Measurements from ENCODE around the gene PIGQ.

PIGQ gene

DNA sequence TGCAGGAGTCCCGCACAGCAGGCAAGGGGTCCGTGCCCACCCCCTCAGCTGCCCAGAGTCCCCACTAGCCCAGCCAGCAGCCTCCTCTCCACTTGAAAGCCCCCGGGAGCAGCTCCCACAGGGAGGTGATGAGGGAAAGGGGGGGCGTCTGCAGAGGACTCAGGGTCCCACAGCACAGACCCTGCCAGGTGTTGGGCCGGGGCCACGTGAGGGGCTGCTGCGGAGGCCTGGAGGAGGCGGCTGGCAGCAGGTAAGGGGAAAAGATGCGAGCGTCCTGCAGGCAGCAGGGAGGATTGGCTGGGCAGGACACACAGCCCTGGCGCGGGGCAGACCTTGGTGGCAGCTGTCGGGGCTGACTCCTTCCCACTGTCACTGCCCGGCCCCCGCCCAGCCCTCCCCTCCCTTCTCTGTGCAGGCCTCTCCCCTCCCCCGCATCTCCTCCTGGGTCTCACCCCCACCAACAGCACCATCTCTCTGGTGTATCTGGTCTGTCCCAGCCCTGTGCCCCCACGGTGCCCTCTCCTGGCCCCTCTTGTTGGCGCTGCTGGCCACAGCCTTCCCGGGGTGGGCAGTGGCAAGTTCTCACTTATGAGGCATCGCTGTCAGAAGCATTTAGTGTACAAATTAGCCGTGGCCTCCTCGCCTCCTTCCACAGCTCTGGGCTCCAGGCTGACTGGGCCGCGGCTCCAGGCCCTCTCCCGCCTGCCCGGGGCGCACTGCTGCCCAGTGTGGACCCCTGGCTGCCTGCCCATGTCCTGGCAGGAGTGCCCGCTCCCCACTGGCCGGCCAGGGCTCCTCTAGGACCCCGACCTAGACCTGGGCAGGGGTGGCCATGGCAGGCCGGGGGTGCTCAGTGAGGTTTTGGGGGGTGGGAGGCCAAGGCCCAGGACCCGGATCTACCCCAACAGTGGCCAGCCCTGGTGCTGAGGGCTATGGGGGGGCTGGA is 14.0 kb upstream of the PIGQ start:
- DNase-seq (ENCODE audit: low read depth), result no peak

DNA sequence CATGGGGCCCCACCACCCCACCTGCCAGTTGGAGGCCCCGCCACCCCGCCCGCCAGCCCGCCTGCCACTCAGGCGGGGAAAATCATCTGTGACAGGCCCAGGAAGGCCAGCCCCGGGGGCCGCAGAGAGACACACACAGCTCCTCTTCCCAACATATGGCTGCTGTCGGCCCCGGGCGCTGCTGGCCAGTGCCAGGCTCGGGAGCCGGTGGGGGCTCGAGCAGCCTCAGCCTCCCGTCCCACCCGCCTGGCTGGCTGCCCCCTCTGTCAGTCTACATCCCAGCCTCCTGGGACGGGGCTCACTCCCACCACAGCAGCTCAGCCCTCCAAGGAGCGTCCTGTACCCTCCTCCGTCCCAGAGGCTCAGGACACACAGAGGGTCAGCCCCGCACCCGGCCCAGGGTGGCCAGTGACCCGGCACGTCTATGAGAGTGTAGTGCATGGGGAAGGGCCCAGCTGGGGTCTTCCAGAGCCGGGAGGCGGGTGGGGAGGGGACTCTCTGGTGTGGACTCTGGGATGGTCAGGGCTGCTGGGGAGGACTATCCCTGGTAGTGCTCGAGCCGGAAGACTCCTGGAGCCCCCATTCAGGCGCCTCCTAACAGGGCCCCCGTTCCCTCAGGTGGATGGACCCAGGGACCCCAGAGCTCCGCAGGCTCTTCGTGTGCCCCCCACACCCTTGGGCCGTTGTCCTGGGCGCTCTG is 13.1 kb upstream of the PIGQ start:
- DNase-seq (ENCODE audit: low read depth), result no peak

DNA sequence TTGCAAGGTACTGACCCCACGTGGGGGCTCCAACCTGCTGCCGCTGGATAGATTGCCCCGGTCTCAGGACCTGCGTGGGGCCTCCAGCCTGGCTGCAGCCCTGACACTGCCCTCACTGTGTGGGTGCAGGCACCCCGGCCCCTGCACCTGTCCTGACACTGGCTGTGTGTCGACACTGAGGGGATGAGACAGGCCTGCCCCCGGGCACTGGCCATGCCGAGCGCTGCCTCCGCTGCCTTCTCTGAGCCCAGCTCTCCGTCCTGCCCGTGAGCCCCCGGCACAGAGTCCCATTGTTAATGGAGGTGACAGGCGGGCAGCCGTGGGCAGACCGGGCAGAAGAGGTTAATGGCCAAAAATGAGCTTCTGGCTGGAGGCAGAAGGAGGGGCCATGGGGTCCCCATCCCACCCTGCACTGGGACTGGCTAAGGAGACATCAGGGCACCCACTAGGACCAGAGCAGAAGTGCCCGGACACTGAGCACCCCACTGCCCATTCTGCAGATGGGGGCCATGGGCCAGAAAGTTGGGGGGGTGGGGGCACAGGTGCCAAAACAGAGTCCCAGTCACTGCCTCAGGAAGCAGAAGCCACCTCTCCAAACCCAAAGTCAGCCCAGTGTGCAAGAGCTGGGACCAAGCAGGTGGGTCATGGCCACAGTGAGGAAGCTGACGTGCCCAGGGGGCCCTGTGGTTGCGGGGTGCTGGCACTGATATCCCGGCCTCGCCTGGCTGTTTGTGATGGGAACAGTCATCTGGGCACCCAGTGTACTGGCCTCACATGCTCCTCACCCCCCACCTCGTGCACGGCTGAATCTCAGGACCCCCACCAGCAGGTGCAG is 12.1 kb upstream of the PIGQ start:
- no peak for DNase-seq (ENCODE audit: low read depth)

DNA sequence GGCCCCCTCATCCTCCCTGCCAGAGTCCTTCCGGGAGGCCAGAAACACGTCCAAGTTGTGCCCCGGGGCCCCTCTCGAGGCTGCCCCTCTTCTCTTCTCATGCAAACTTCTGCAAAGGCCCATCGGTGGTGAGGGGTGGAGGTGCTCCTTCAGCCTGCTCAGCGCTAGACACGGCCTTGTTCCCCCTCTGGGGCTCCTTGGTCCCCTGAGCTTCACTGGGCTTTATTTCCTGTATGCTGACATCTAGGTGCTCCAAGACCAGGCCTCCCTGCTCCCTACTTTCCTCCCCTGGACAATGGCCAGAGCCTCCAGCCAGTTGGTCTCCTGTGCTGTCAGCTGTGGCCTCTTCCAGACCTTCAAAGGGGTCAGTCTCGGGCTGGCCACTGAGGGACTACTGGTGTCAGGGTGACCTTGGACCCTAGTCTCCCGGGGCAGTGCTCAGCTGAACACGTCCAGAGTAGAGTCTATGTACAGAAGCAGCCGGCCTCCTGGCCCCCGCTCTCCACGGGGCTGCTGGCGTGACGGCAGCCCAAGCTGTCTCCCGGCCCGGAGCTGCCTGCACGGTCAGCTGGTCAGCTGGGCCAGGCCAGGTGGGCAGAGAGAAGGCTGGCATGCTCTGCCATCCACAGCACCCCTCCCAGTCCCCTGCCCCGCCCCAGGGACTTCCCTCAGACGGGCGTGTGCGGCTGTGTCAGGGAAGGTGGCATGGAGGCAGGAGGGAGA is 11.3 kb upstream of the PIGQ start:
- DNase-seq (ENCODE audit: low read depth), result no peak

DNA sequence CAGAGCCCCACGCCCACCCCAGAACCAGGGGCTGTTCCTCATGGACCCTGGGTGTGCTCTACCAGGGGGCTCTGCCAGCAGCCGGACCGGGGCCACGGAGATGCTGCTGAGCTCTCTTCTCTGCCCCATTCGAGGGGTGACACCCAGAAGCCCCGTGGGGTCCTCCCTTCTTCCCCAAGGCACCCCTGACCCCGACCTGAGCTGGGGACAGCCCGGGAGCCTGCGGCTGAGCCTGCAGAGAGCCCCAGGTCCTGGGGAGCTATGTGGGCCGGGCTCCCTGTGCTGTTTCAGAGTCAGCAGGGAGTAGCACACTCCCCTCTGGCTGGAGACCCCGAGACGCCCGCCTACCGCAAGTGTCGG is 10.8 kb upstream of the PIGQ start:
- DNase-seq (ENCODE audit: low read depth), result no peak

DNA sequence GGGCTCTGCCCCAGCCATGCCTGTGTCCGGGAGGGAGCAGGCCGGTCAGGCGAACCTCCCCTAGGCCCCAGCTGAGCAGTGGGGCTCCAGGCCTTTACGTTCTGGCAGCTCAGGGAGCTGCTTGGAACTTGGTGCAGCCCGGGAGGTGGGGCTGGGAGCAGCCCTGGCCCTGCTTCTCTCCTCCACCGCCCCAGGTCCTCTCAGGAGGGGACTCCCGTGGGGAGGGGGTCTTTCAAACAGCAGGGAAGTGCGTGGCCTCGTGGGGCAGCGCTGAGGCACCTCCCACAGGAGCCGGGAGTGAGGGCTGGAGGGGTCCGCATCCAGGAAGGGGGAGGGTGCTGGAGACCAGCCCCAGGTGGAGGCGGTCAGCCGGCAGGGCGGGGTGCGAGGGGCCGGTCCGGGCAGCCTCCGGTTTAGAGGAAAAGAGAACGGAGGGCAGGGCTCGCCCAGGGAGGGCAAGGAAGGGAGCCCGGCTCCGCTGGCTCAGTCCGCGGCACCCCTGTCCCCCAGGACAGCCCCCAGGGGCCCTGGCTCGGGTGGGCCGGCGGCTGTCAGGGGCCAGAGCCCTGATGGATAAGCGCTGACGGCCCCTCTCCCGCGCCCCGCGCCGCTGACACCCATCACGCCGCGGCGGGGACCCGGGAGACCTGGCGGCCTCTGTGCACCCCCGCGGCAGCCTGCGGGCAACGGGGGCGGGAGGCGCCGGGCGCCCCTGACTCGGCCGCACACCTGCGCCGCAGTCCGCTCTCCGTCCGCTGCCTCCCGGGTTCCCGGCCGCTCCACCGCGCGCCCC is 10.2 kb upstream of the PIGQ start:
- DNase-seq (ENCODE audit: low read depth), result no peak

DNA sequence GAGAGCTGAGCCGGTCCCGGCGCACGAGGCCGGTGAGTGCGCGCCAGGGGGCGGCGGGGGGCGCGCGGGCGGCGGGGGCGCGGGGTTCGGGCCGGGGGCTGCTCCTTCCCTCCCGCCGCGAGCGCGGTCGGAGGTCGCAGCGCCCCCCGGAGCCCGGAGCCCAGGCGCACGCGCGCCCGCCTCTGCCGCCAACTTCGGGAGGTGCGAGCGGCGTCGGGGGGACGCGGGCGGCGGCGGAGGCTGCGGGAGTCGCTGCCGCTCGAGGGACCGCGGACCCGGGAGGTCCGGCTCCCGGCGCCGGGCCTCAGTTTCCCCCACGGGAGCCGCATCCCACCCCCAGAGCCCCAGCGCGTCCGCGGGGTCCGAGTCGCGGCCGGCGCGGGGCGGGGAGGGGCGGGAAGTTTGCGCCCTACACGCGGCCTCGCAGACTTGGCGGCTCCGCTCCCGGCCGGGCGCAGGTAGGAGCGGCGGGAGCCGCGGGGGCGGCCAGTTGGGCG is 9.5 kb upstream of the PIGQ start, which contains the start of gene PRR35:
Gene PRR35 (plus strand): TSS at position 191 of the 497 bp plus-strand sequence. CDS start 2,901 bp downstream, outside the sequence.
- no peak for DNase-seq (ENCODE audit: low read depth)

DNA sequence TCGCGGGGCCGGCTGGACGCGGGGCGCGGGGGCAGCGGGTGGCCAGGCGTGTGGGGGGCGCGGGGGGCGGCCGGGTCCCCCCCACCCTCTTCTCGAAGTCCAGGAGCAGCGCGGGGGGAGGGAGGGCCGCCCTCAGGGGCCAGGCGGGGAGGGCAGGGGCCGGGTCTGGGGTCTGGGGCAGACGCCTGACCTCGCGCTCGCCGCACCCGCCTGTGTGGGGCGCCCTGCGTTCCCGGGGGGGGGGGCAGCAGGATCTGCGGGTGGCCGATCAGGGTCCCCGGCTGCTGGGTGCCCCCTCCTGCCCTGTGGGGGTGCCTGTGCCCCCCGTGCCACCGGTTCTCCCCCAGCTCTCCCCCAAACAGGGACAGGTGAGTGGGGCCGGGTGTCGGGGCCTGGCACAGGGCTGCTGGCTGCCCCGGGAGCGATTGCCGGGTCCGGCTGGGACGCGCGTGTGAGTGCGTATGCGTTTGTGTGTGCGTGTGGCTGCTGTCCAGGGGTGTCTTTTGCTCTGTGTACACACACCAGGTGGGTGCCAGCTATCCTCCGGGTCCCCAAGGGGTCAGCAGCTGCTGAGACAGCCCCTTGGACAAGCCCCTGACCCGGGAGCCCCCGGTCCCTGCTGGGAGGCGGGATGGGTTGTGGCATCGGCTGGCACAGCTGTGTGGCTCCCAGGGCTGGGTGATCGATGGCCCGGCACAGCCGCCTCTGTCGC is 8.9 kb upstream of the PIGQ start:
- no peak for DNase-seq (ENCODE audit: low read depth)

DNA sequence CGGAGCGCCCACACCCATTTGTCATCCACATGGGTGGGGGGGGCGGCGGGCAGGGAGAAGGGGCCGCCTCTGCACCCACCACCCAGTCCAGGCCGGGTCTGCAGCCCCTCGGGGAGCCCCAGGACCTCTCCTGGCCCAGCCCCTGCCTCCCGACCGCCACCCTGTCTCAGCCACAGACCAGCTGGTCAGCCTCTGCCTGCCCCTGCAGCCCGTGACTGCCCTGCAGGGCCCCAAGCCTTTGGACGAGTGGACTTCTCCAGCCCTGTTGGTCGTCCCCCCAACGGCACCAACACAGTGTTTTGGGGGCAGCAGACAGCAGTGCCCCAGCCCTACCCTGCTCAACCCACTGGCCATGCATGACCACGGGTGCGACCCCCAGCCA is 8.4 kb upstream of the PIGQ start:
- DNase-seq (ENCODE audit: low read depth), result no peak

DNA sequence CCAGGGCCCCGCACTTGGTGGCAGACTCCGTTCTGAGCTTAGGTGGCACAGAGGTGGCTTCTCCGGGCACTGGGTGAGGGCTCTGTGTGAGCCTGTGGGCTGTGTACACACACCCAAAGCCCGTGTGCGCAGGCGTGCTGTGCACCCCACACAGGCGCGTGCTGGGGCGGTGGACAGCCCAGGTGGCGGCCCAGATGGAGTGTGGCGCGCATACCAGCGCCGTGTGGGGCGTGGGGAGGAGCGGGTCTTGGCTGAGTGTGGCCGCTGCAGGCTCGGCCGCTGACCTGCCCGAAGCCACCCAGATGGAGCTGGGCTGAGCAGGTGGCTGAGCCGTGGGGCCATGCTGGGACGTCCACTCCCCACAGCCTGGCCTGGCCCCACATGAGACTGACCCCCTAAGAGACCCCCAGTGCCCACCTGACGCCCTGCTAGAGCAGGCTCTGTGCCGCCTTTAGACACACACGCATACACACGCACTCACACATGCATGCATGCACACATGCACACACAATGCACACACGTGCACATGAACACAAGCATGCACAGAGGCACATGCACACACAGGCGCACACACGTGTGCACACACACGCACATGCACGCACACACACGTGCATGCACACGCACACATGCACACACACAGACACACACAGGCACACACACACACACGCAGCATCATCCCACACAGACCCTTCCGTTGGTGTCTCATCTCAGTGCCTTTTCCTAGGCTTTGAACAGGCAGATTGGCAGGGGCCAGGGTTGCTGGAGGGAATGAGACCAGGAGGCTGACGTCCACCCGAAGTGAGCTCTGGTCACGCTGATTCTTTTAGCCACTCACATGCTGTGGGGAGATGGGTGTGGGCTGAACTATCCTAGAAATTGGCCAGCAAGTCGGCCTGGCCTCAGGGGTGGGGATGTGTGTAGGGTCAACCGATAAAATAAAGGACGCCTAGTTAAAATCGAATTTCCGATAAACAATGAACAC is 7.5 kb upstream of the PIGQ start:
- no peak for DNase-seq (ENCODE audit: low read depth)

DNA sequence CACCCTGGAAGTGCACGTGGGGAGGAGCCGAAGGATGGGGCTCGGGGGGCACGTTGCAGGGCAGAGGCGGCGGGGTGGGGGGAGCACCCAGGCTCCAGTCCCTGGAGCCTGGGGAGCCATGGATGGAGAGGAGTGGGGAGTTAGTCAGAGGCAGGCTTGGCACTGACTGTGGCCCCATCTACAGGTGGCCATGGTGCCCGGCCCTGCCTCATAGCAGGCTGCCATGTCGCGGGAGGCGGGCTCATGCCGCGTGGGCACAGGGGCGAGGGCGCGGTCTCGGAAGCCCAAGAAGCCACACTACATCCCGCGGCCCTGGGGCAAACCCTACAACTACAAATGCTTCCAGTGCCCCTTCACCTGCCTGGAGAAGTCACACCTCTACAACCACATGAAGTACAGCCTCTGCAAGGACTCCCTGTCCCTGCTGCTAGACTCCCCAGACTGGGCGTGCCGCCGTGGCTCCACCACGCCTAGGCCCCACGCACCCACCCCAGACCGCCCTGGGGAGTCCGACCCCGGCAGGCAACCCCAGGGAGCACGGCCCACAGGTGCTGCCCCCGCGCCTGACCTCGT is 6.6 kb upstream of the PIGQ start:
- DNase-seq (ENCODE audit: low read depth), result no peak

DNA sequence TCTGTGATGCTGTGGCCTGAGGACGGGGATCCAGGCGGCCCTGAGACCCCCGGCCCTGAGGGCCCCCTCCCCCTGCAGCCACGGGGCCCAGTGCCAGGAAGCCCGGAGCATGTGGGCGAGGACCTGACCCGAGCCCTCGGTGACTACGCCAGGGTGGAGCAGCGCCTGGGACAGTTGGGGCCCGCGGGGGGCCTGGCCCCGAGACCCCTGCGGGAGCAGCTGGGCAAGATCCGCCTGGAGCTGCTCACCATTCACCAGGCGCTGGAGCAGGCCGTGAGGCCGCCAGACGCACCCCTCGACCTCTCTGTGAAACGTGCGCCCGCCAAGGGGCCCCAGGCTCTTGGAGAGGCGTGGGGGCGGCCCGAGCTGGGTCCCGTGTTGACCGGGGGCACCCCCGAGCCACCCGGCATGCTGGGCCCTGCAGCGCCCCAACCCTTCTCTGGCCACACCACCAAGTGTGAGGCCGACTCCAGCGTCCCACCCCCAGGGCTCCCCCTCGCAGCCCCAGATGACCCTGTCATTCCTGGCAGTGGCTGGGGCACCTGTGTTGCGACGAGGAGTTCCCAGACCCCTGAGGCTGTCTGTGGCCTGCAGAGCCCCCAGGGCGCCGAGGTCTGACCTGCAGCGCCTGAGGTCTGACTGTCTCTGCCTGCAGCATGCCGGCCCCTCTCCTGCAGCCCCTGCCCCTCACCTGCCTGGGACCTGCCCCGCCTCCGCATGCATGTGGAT is 4.9 kb upstream of the PIGQ start:
- no peak for DNase-seq (ENCODE audit: low read depth)

DNA sequence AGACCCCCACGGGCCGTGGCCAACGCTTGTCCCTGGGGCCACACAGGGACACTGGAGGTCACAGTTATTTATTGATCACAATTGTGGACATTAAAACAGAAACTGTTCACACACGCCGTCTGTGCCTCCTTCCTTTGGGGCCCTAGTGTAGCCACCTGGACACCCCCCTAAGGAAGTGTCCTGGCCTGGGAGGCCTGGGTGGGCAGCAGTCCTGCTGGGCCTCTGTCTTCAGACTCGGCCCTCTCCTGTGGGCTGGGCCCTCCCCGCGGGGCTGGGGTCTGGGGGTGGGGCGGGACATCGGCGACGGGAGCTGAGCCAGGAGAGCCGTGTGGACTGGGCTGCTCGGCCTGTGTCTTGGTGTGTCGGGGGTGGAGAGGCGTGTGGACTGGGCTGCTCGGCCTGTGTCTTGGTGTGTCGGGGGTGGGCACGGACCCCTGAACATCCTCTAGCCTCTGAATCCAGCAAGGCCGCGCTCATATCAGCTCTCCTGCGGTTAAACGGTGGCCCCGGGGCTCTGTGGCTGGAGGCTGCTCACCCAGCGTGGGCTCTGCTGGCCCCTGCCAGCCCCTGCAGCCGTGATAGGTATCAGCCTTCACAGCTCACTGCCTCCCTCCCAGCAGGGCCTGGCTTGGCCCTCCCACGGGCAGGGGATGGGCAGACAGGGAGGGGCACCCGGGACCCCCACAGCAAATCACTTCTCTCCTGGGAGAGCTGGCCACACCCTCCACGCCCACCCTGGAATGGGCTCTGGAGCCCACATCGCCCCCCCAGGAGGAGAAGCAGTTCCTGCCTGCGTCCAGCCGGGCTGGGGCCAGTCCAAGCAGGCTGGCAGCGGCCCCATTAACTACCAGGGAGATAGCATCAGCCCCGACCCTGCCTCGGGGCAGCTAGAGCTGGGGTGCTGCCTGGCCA is 4.1 kb upstream of the PIGQ start:
- DNase-seq (ENCODE audit: low read depth), result no peak

DNA sequence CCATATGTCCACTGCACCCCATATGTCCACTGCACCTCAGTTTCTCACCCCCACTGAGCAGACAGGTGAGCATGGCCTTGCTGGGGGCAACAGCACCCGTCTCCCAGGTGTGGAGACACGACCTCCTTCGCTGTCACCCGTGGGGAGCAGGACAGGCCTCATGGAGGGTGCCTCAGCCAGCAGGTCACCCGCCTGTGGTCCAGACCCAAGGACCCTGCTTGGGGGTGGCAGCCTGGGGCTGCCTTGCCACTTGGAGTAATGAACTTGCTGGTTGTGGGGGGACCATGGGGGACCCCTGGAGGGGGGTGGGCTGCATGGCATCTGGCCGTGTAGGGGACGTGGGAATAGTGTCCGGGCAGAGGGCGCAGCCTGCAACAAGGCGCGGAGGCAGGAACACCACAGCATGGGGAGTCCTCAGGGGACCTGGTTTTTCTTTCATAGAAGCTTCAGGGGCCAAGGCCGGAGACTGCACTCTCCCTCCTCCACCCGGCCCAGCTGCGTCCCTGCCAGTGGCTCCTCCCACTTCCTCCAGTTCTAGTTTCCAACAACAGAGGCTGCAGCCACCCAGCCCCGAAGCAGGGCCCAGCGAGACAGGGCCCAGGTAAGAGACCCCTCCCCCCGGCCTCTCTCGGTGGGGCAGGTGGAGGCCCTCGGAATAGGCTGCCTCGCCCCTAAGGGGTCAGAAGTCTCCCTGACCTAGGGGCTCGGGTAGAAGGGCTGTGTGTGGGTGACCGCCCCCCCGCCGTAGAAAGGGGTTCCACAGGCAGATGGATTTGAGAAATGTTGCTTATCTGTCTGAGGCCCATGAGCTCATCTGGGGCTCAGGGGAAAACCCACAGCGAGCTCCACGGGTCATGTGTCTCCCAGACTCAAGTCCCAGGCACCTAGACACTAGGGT is 3.0 kb upstream of the PIGQ start, which contains the start of gene NHLRC4:
Gene NHLRC4 (plus strand): TSS at position 531 of the 898 bp plus-strand sequence. CDS start 1,043 bp downstream, outside the sequence.
- DNase-seq (ENCODE audit: low read depth), result peak; percentile 49

All from fibroblast of the conjunctiva (primary cell).